Stimulated activated CD8-positive, alpha-beta memory T cell treated with anti-CD3 and anti-CD28 coated beads, Interleukin-2, amount 100 ng/mL, for 1 hour (primary cell): ENCODE results near the gene TBXA2R.
A peak's percentile ranks its signal among the peaks of the same experiment; 100 is the strongest.

Source experiments
- DNase-seq, 2 donors: peaks; one replicate each; pipeline ENCODE4 v3.0.0-alpha.2; 2020; ENCODE audit warnings: low read depth in 2 of 2

TBXA2R gene

GRCh38 chr19:3619631-3620012, 12.9 kb upstream of the TBXA2R start:
- DNase-seq, result no peak

- DNase-seq, result no peak
Observed at GRCh38 chr19:3618811-3619630, 12.3 kb upstream of the TBXA2R start.

GRCh38 chr19:3618144-3618810, 11.6 kb upstream of the TBXA2R start:
- DNase-seq, result peak; percentile 18 to 24

- DNase-seq, result no peak
Observed at GRCh38 chr19:3617463-3617862, 10.8 kb upstream of the TBXA2R start.

GRCh38 chr19:3615524-3616135, 9.0 kb upstream of the TBXA2R start:
- no peak for DNase-seq

- DNase-seq, result no peak
Observed at GRCh38 chr19:3614858-3615505, 8.3 kb upstream of the TBXA2R start.

- no peak for DNase-seq
Observed at GRCh38 chr19:3613818-3614661, 7.4 kb upstream of the TBXA2R start.

GRCh38 chr19:3612901-3613741, 6.4 kb upstream of the TBXA2R start:
- no peak for DNase-seq

GRCh38 chr19:3612330-3612729, 5.7 kb upstream of the TBXA2R start:
- no peak for DNase-seq

GRCh38 chr19:3611841-3612240, 5.2 kb upstream of the TBXA2R start:
- DNase-seq, result no peak

GRCh38 chr19:3610745-3611717, 4.4 kb upstream of the TBXA2R start:
- DNase-seq, result no peak

GRCh38 chr19:3609779-3610719, 3.4 kb upstream of the TBXA2R start:
- DNase-seq, result no peak

GRCh38 chr19:3608750-3609322, 2.2 kb upstream of the TBXA2R start:
- no peak for DNase-seq

GRCh38 chr19:3608079-3608641, 1.5 kb upstream of the TBXA2R start:
- DNase-seq, result no peak

GRCh38 chr19:3607303-3608078, 816 bp upstream of the TBXA2R start:
- DNase-seq, result no peak

- no peak for DNase-seq
Observed at GRCh38 chr19:3606174-3606689, 443 bp downstream of the TBXA2R start.
